ENCODE data around the gene KIAA1755.
"Not testable (repeated sequence)": the region's sequence is repeated elsewhere in the genome, so short reads cannot be mapped to it uniquely, and the experiment has no call there.

Gene KIAA1755

GRCh38 chr20:38286586-38287531, 26.3 kb upstream of the KIAA1755 start:
- DNase-seq: peak in 3 of 4 experiments; percentile 62 to 70 (median 67)

GRCh38 chr20:38284893-38285444, 24.4 kb upstream of the KIAA1755 start:
- no peak for DNase-seq

GRCh38 chr20:38284066-38284650, 23.6 kb upstream of the KIAA1755 start:
- DNase-seq: not testable (repeated sequence)

- DNase-seq: no peak
Measured at GRCh38 chr20:38283236-38283635, 22.7 kb upstream of the KIAA1755 start.

- not testable (repeated sequence) for DNase-seq
Measured at GRCh38 chr20:38281176-38281915, 20.8 kb upstream of the KIAA1755 start.

GRCh38 chr20:38278763-38279162, 18.2 kb upstream of the KIAA1755 start:
- no peak for DNase-seq

- DNase-seq: no peak
Measured at GRCh38 chr20:38278131-38278530, 17.6 kb upstream of the KIAA1755 start.

GRCh38 chr20:38277691-38278090, 17.2 kb upstream of the KIAA1755 start:
- DNase-seq: no peak

- DNase-seq: no peak
Measured at GRCh38 chr20:38277285-38277684, 16.8 kb upstream of the KIAA1755 start.

GRCh38 chr20:38275815-38276550, 15.4 kb upstream of the KIAA1755 start:
- DNase-seq: peak; percentile 67 to 84 (median 74)

- no peak for DNase-seq
Measured at GRCh38 chr20:38272961-38273360, 12.4 kb upstream of the KIAA1755 start.

GRCh38 chr20:38272398-38272797, 11.9 kb upstream of the KIAA1755 start:
- no peak for DNase-seq

GRCh38 chr20:38271608-38272120, 11.1 kb upstream of the KIAA1755 start:
- no peak for DNase-seq

GRCh38 chr20:38270869-38271605, 10.5 kb upstream of the KIAA1755 start:
- DNase-seq: peak in 3 of 4 experiments; percentile 45 to 56 (median 48)

GRCh38 chr20:38269715-38270114, 9.2 kb upstream of the KIAA1755 start:
- no peak for DNase-seq

- DNase-seq: peak in 3 of 4 experiments; percentile 25 to 62 (median 53)
Measured at GRCh38 chr20:38269040-38269439, 8.5 kb upstream of the KIAA1755 start.

- DNase-seq: no peak
Measured at GRCh38 chr20:38267901-38268514, 7.5 kb upstream of the KIAA1755 start.

GRCh38 chr20:38267296-38267695, 6.8 kb upstream of the KIAA1755 start:
- peak; percentile 55 to 85 (median 78) for DNase-seq

GRCh38 chr20:38266426-38266825, 5.9 kb upstream of the KIAA1755 start:
- peak; percentile 41 to 78 (median 61) for DNase-seq

- DNase-seq: no peak
Measured at GRCh38 chr20:38262931-38263330, 2.4 kb upstream of the KIAA1755 start.

GRCh38 chr20:38261054-38261390, 487 bp upstream of the KIAA1755 start:
- DNase-seq: no peak
